ENCODE data around the gene LSM3. TPM values are rescaled to one million over a fixed set of nuclear protein-coding genes. Genes with fewer than 3 reads are reported as not detected.

LSM3 gene
- total RNA-seq, 1 experiment from 2014 or later = 11.9 TPM

GRCh38 chr3:14141602-14142341 lies 36.8 kb upstream of the LSM3 start:
- no peak for TF ChIP-seq TCF7L2 (IDR thresholded peaks at IDR 0.05; ENCODE audit: low read depth, low read length)
- ATAC-seq = no peak
- Histone ChIP-seq H3K36me3 (ENCODE audit: control insufficient read depth, insufficient read depth, low read length) (no peaks in the 10 kb centered on the region; the same call in 1 of the 2 replicates), H3K27ac (ENCODE audit: low read length) (no peak overlapping the region), H3K4me3 (ENCODE audit: low read depth in 2 of 2, low read length in 2 of 2) (no peak overlapping the region), H3K4me1 (ENCODE audit: control insufficient read depth, insufficient read depth, low read length) (peaks cover 27% of the 10 kb centered on the region), H3K9me3 (ENCODE audit: control insufficient read depth, insufficient read depth, low read depth, low read length) (no peaks in the 10 kb centered on the region), H3K27me3 (ENCODE audit: control insufficient read depth, insufficient read depth, low read length) (no peaks in the 10 kb centered on the region)
- in situ Hi-C loops (cut with HindIII; ENCODE audit: low pct_unique_long_range_greater_than_20kb, low sequenced_read_pairs) (no loop called here), intact Hi-C loops (cut with micrococcal nuclease; ENCODE audit: unreplicated experiment) (no loop called here)
- no peak for DNase-seq (ENCODE audit: low read depth, low spot score)
- no TSS peak for BruUV-seq (replicated peaks)
- POLR2A ChIA-PET = no interaction called here
- CTCF ChIA-PET = no interaction called here

- Histone ChIP-seq H3K9me3 (ENCODE audit: control insufficient read depth, insufficient read depth, low read depth, low read length) (no peaks in the 10 kb centered on the region), H3K4me1 (ENCODE audit: control insufficient read depth, insufficient read depth, low read length) (peaks cover 27% of the 10 kb centered on the region), H3K27me3 (ENCODE audit: control insufficient read depth, insufficient read depth, low read length) (no peaks in the 10 kb centered on the region), H3K27ac (ENCODE audit: low read length) (0 out of 2 replicates have a peak overlapping the region, but pooled peaks have one; percentile 29), H3K36me3 (ENCODE audit: control insufficient read depth, insufficient read depth, low read length) (no peaks in the 10 kb centered on the region; the same call in 1 of the 2 replicates), H3K4me3 (ENCODE audit: low read depth in 2 of 2, low read length in 2 of 2) (no peak overlapping the region)
- ATAC-seq (no peak), DNase-seq (ENCODE audit: low read depth, low spot score) (no peak)
- TSS peak; percentile 79 for BruUV-seq (replicated peaks)
- intact Hi-C loops (cut with micrococcal nuclease; ENCODE audit: unreplicated experiment) (no loop called here), in situ Hi-C loops (cut with HindIII; ENCODE audit: low pct_unique_long_range_greater_than_20kb, low sequenced_read_pairs) (no loop called here)
- CTCF ChIA-PET = no interaction called here
- TF ChIP-seq CTCF (IDR thresholded peaks at IDR 0.05) = no peak
- TF ChIP-seq REST (IDR thresholded peaks at IDR 0.05; ENCODE audit: insufficient read depth in 1 of 2, low read depth in 2 of 2, low read length in 1 of 2) = no peak
- no peak for TF ChIP-seq POLR2AphosphoS5 (IDR thresholded peaks at IDR 0.05; ENCODE audit: low read depth, low read length)
- TF ChIP-seq SIN3A (IDR thresholded peaks at IDR 0.05; ENCODE audit: borderline replicate concordance, insufficient read depth, low read depth, low read length) = no peak
- TF ChIP-seq TCF7L2 (IDR thresholded peaks at IDR 0.05; ENCODE audit: low read depth, low read length) = no peak
- POLR2A ChIA-PET = no interaction called here
Observed at GRCh38 chr3:14142567-14143270, 35.9 kb upstream of the LSM3 start.
